HCT116 (cell line): ENCODE results near the gene BBS9. TPM values are rescaled to one million over a fixed set of nuclear protein-coding genes. Genes with fewer than 3 reads are reported as not detected.

Experiments
- ATAC-seq: fragments of 200-7000 bp; cut with Tn5 transposase; 2 replicates; pipeline ENCODE4 v1.9.1; 2020; ENCODE audit warnings: mild to moderate bottlenecking, moderate library complexity
- BruUV-seq: library from RNA; stranded (reverse); fragments of 400-500 nt; replicated peaks from 2 replicates; lab custom pipeline; 2021; lab: Mats Ljungman, UMichigan
- CTCF ChIA-PET: fragments of 300-600 bp; sonication (Branson Sonifier 250); formaldehyde crosslinking; loops from one replicate; lab custom pipeline; 2021; ENCODE audit warnings: antibody characterized with exemption; lab: Charles Lee
- POLR2A ChIA-PET: fragments of 300-600, 350-600 bp; sonication (Branson Sonifier 250); formaldehyde crosslinking; loops from one replicate; lab custom pipeline; 2021; ENCODE audit warnings: antibody characterized with exemption; lab: Charles Lee
- RAD21 ChIA-PET, 2 experiments: fragments of 300-600 bp; sonication (Branson Sonifier 250); formaldehyde crosslinking; loops; one replicate each; lab custom pipeline; 2023; ENCODE audit warnings: low total read pairs in 2 of 2; ENCODE audit not compliant: uncharacterized antibody in 2 of 2, unreplicated experiment in 2 of 2, low non-redundant PET in 1 of 2; lab: Charles Lee
- DNase-seq: peaks from one replicate; pipeline ENCODE4 v3.0.0-alpha.2; 2010; ENCODE audit warnings: low read depth, low spot score
- H2AFZ ChIP-seq: fragments of 200-600 bp; shearing (Covaris generic), sonication (generic); 2 replicates; pipeline ENCODE4 v1.6.1; 2017; ENCODE audit warnings: low read depth, mixed run types, mixed read lengths, antibody characterized with exemption, low read length; ENCODE audit not compliant: poor library complexity, severe bottlenecking
- H3K27ac ChIP-seq: 2 replicates; pipeline ENCODE4 v1.5.1; 2012; ENCODE audit warnings: low read depth, low read length
- H3K27me3 ChIP-seq: fragments of 200-600 bp; sonication (generic); 2 replicates; pipeline ENCODE4 v1.6.1; 2016; ENCODE audit warnings: mixed run types, low read length, mixed read lengths; ENCODE audit not compliant: insufficient read depth
- H3K36me3 ChIP-seq, 2 experiments: fragments of 200-500 bp in 1 of 2; fragments of 200-600 bp in 1 of 2; sonication (Bioruptor generic) in 1 of 2; sonication (generic) in 1 of 2; 2 replicates each; pipeline versions ENCODE4 v1.5.1 to v1.6.1; 2014 to 2016; ENCODE audit warnings: low read length in 2 of 2, inconsistent platforms in 1 of 2, mixed read lengths in 1 of 2, mixed run types in 1 of 2; ENCODE audit not compliant: insufficient read depth in 2 of 2, control insufficient read depth in 1 of 2
- H3K4me1 ChIP-seq, 2 experiments: fragments of 200-600 bp in 1 of 2; sonication (generic) in 1 of 2; 2 replicates each; pipeline versions ENCODE4 v1.5.1 to v1.6.1; 2012 to 2017; ENCODE audit warnings: low read length in 2 of 2, inconsistent platforms in 1 of 2, mild to moderate bottlenecking in 1 of 2, mixed read lengths in 1 of 2, mixed run types in 1 of 2, moderate library complexity in 1 of 2; ENCODE audit not compliant: insufficient read depth in 2 of 2, control insufficient read depth in 1 of 2
- H3K4me2 ChIP-seq: fragments of 200-600 bp; sonication (generic); 2 replicates; pipeline ENCODE4 v1.6.1; 2017; ENCODE audit warnings: mixed run types, low read length, mixed read lengths
- H3K4me3 ChIP-seq, 2 experiments: fragments of 200-600 bp in 1 of 2; sonication (generic) in 1 of 2; replicated peaks in 1 of 2; 2 replicates each; pipeline ENCODE4 v1.5.1; 2011 to 2016; ENCODE audit warnings: low read length in 2 of 2, control low read depth in 1 of 2, low read depth in 1 of 2, mild to moderate bottlenecking in 1 of 2, mixed read lengths in 1 of 2, mixed run types in 1 of 2
- H3K79me2 ChIP-seq: fragments of 200-600 bp; sonication (generic); 2 replicates; pipeline ENCODE4 v1.6.1; 2017; ENCODE audit warnings: mild to moderate bottlenecking, mixed run types, low read length, moderate library complexity, mixed read lengths; ENCODE audit not compliant: insufficient read depth
- H3K9ac ChIP-seq: fragments of 200-600 bp; sonication (generic); 2 replicates; pipeline ENCODE4 v1.6.1; 2016; ENCODE audit warnings: low read length, mixed read lengths
- H3K9me2 ChIP-seq: fragments of 200-600 bp; sonication (generic), shearing (Covaris generic); 2 replicates; pipeline ENCODE4 v1.6.1; 2017; ENCODE audit warnings: mixed run types, mild to moderate bottlenecking, moderate library complexity; ENCODE audit not compliant: insufficient read depth
- H3K9me3 ChIP-seq, 2 experiments: fragments of 200-500 bp in 1 of 2; fragments of 200-600 bp in 1 of 2; sonication (Bioruptor generic) in 1 of 2; sonication (generic) in 1 of 2; 2 replicates each; pipeline ENCODE4 v1.6.1; 2014 to 2017; ENCODE audit warnings: low read length in 2 of 2, mixed read lengths in 2 of 2, inconsistent platforms in 1 of 2, low read depth in 1 of 2, mild to moderate bottlenecking in 1 of 2, mixed run types in 1 of 2, moderate library complexity in 1 of 2; ENCODE audit not compliant: control insufficient read depth in 1 of 2, insufficient read depth in 1 of 2
- H4K20me1 ChIP-seq: fragments of 200-600 bp; sonication (generic), shearing (Covaris generic); 2 replicates; pipeline ENCODE4 v1.6.1; 2017; ENCODE audit warnings: mixed run types, mild to moderate bottlenecking, moderate library complexity; ENCODE audit not compliant: insufficient read depth
- ATF3 ChIP-seq: IDR thresholded peaks from 2 replicates; pipeline ENCODE4 v1.6.1; 2012
- CBX3 ChIP-seq: IDR thresholded peaks from 2 replicates; pipeline ENCODE4 v1.6.1; 2012; ENCODE audit warnings: low read depth
- CEBPB ChIP-seq: IDR thresholded peaks from 2 replicates; pipeline ENCODE4 v1.6.1; 2012; ENCODE audit warnings: low read depth
- EGR1 ChIP-seq: IDR thresholded peaks from 2 replicates; pipeline ENCODE4 v1.6.1; 2012; ENCODE audit warnings: low read depth
- ELF1 ChIP-seq: IDR thresholded peaks from 2 replicates; pipeline ENCODE4 v1.6.1; 2012; ENCODE audit warnings: low read depth, borderline replicate concordance
- EZH2phosphoT487 ChIP-seq: fragments of 200-600 bp; IDR thresholded peaks from 2 replicates; pipeline ENCODE4 v1.6.1; 2018; ENCODE audit warnings: antibody characterized with exemption, borderline replicate concordance
- FOSL1 ChIP-seq: IDR thresholded peaks from 2 replicates; pipeline ENCODE4 v1.6.1; 2012; ENCODE audit warnings: low read depth
- JUND ChIP-seq: IDR thresholded peaks from 2 replicates; pipeline ENCODE4 v1.6.1; 2012
- MAX ChIP-seq: IDR thresholded peaks from 2 replicates; pipeline ENCODE4 v1.6.1; 2012
- POLR2A ChIP-seq: IDR thresholded peaks from 2 replicates; pipeline ENCODE4 v1.7.0; 2011; ENCODE audit warnings: borderline replicate concordance; ENCODE audit not compliant: insufficient read depth, insufficient read length; ENCODE audit errors: extremely low read depth
- REST ChIP-seq: IDR thresholded peaks from 2 replicates; pipeline ENCODE4 v1.6.1; 2012; ENCODE audit warnings: low read depth
- SIN3A ChIP-seq: IDR thresholded peaks from 2 replicates; pipeline ENCODE4 v1.6.1; 2012; ENCODE audit warnings: low read depth
- SRF ChIP-seq: IDR thresholded peaks from 2 replicates; pipeline ENCODE4 v1.6.1; 2012; ENCODE audit warnings: low read depth
- YY1 ChIP-seq: IDR thresholded peaks from 2 replicates; pipeline ENCODE4 v1.6.1; 2011; ENCODE audit warnings: low read length, low read depth, moderate library complexity, mild to moderate bottlenecking; ENCODE audit not compliant: insufficient replicate concordance; ENCODE audit errors: extremely low read depth
- ZFX ChIP-seq: fragments of 450-650 bp; IDR thresholded peaks from 2 replicates; pipeline ENCODE4 v1.6.1; 2017
- intact Hi-C: fragments of 100-400 bp; cut with micrococcal nuclease; formaldehyde crosslinking; loops from 2 replicates; pipeline ENCODE4 v1.10.0; 2022
- total RNA-seq: library from RNA; stranded (reverse); gene quantifications from one replicate; pipeline ENCODE4 v1.2.1, GENCODE V29; 2021; ENCODE audit not compliant: unreplicated experiment

The BBS9 gene
- total RNA-seq, 1 experiment from 2014 or later: 7.1 TPM

GRCh38 chr7:33412331-33412730 is 283.0 kb downstream of the BBS9 start:
- RAD21 ChIA-PET: no interaction called here
- no peak overlapping the region for H2AFZ ChIP-seq
- POLR2A ChIA-PET: no interaction called here
- H4K20me1 ChIP-seq: no peaks in the 10 kb centered on the region
- H3K27me3 ChIP-seq: no peaks in the 10 kb centered on the region
- TF ChIP-seq CEBPB (no peak), FOSL1 (no peak)
- TF ChIP-seq, all 23 proteins: peak for 0
- Histone ChIP-seq H3K27ac (no peak overlapping the region), H3K4me1 (no peaks in the 10 kb centered on the region), H3K4me2 (no peak overlapping the region), H3K79me2 (no peaks in the 10 kb centered on the region), H3K9me2 (no peaks in the 10 kb centered on the region), H3K9me3 (no peaks in the 10 kb centered on the region), H3K4me3 (no peak overlapping the region), H3K36me3 (no peaks in the 10 kb centered on the region), H3K9ac (no peak overlapping the region)
- DNase-seq (no peak), ATAC-seq (no peak)
- CTCF ChIA-PET: no interaction called here
- intact Hi-C loops: no loop called here
- BruUV-seq: no TSS peak

- ChIA-PET CTCF (no interaction called here), POLR2A (no interaction called here), RAD21 (no interaction called here)
- H3K79me2 ChIP-seq: no peaks in the 10 kb centered on the region
- no peaks in the 10 kb centered on the region for H3K27me3 ChIP-seq
- no TSS peak for BruUV-seq
- no peak overlapping the region for H3K9ac ChIP-seq
- no peak for ATAC-seq
- H4K20me1 ChIP-seq: no peaks in the 10 kb centered on the region
- no peaks in the 10 kb centered on the region for H3K36me3 ChIP-seq
- DNase-seq: no peak
- no peak overlapping the region for H2AFZ ChIP-seq
- no peak for TF ChIP-seq CBX3
- TF ChIP-seq SRF: no peak
- TF ChIP-seq EGR1: no peak
- no peak for TF ChIP-seq JUND
- no peak for TF ChIP-seq REST
- no peak for TF ChIP-seq SIN3A
- no peak for TF ChIP-seq ZFX
- no peak for TF ChIP-seq MAX
- TF ChIP-seq YY1: no peak
- TF ChIP-seq ATF3: no peak
- TF ChIP-seq ELF1: no peak
- no peak for TF ChIP-seq POLR2A
- no peak for TF ChIP-seq EZH2phosphoT487
- intact Hi-C loops: no loop called here
- H3K4me1 ChIP-seq: no peaks in the 10 kb centered on the region
- no peaks in the 10 kb centered on the region for H3K9me2 ChIP-seq
- no peak overlapping the region for H3K4me3 ChIP-seq
- no peak overlapping the region for H3K4me2 ChIP-seq
- H3K27ac ChIP-seq: no peak overlapping the region
- no peaks in the 10 kb centered on the region for H3K9me3 ChIP-seq
Observed at GRCh38 chr7:33418251-33418701, 288.9 kb downstream of the BBS9 start.
